ENCODE data around the gene TCERG1L.

GRCh38 chr10:131089861-131090260 is 221.7 kb downstream of the TCERG1L start:
- TF ChIP-seq POLR2A (IDR thresholded peaks at IDR 0.05) (no peak), CTCF (IDR thresholded peaks at IDR 0.05) (no peak)

All from body of pancreas (tissue), 4 donors.